ENCODE results near the gene NEDD8.

The NEDD8 gene

GRCh38 chr14:24207104-24207551 is 25.0 kb downstream of the NEDD8 start:
- TF ChIP-seq, protein P1, sequence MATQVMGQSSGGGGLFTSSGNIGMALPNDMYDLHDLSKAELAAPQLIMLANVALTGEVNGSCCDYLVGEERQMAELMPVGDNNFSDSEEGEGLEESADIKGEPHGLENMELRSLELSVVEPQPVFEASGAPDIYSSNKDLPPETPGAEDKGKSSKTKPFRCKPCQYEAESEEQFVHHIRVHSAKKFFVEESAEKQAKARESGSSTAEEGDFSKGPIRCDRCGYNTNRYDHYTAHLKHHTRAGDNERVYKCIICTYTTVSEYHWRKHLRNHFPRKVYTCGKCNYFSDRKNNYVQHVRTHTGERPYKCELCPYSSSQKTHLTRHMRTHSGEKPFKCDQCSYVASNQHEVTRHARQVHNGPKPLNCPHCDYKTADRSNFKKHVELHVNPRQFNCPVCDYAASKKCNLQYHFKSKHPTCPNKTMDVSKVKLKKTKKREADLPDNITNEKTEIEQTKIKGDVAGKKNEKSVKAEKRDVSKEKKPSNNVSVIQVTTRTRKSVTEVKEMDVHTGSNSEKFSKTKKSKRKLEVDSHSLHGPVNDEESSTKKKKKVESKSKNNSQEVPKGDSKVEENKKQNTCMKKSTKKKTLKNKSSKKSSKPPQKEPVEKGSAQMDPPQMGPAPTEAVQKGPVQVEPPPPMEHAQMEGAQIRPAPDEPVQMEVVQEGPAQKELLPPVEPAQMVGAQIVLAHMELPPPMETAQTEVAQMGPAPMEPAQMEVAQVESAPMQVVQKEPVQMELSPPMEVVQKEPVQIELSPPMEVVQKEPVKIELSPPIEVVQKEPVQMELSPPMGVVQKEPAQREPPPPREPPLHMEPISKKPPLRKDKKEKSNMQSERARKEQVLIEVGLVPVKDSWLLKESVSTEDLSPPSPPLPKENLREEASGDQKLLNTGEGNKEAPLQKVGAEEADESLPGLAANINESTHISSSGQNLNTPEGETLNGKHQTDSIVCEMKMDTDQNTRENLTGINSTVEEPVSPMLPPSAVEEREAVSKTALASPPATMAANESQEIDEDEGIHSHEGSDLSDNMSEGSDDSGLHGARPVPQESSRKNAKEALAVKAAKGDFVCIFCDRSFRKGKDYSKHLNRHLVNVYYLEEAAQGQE (IDR thresholded peaks at IDR 0.05; ENCODE audit: insufficient read depth in 1 of 2, low read depth in 2 of 2, low read length in 2 of 2), result no peak
- TF ChIP-seq POLR2AphosphoS5 (IDR thresholded peaks at IDR 0.05; ENCODE audit: low read depth, low read length) (no peak), SIN3A (IDR thresholded peaks at IDR 0.05; ENCODE audit: borderline replicate concordance, insufficient read depth, low read length) (no peak)

DNA sequence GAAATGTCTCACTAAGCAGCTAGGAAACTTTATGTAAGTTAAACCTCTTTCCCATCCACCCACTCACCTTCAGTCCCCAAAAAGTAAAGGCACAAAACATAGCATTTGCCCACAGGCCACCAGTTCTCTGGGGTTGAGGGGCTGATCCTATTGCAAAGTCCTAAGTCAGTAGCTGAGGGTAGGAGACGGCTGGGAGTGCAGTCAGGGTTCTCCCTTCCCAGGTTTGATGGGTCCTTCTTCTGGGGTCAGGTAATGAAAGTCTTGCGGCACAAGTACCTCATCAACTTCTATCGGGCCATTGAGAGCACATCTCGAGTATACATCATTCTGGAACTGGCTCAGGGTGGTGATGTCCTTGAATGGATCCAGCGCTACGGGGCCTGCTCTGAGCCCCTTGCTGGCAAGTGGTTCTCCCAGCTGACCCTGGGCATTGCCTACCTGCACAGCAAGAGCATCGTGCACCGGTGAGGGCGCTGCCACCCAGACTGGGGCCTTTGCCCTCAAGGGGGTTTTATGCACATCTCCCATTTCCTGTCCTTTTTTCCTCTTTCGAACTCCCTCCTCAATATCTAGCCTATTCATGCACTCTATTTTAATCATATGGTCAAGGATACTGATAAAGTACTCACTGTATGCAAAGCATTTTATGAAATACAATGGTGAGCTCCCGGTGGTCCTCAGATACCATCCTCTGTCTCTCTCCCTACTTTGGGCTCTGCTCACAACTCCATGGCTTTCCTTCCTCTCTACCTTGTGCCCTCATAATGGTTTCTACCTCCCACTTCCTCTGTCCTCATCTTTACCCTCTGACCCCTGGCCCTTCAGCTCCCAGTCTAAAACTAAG is 25.7 kb downstream of the NEDD8 start:
- TF ChIP-seq FOXP2 (optimal IDR thresholded peaks at IDR 0.05; ENCODE audit: borderline replicate concordance, extremely low read depth, extremely low read length, insufficient read depth) (no peak), SIN3A (IDR thresholded peaks at IDR 0.05; ENCODE audit: borderline replicate concordance, insufficient read depth, low read length) (no peak), POLR2AphosphoS5 (IDR thresholded peaks at IDR 0.05; ENCODE audit: low read depth, low read length) (no peak), TAF1 (IDR thresholded peaks at IDR 0.05; ENCODE audit: borderline replicate concordance, insufficient read depth, low read length) (no peak)
- TF ChIP-seq, protein P1 (IDR thresholded peaks at IDR 0.05; ENCODE audit: insufficient read depth in 1 of 2, low read depth in 2 of 2, low read length in 2 of 2), result no peak

DNA sequence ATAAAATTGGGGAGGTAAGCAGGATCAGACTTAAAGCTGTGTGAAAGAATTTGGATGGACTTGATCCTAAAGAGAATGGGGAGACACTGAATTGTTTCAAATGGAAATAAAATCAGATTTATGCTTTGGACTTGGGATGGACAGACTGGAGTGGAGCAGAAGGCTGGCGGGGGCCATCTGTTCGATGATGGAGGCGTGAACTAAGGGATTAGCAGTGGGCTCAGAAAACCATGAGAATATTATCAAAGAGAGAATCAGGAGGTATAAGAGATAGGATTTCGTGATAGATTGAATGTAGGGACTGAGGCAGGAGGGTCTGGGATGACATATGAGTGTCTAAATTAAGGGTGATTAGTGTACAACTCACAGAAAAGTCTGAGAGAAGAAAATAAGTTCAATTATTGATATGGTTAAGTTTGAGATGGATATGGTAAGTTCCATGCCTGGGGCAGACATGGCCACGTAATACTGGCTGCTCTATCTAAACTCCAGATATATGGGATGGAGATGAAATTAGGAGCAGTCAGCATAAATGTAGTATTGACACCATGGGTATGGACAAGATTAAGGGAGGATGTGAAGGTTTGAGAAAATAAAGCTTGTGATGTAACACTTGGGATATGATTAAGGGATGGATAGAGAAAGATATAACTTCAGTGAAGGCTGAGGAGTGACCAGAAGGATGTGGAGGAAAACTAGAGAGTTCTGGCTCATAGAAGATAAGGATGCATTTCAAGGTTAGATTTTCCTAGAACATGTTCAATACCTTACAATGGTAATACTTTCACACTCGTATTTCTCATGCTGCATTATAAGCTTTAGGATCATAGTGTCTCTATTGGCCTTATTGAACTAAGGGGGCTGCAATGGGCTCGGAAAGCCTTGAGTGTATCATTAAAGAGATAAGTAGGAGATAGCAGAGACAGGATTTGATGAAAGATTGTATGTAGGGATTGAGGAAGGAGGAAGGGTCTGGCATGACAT is 27.7 kb downstream of the NEDD8 start:
- TF ChIP-seq TAF1 (IDR thresholded peaks at IDR 0.05; ENCODE audit: borderline replicate concordance, insufficient read depth, low read length) (no peak), POLR2AphosphoS5 (IDR thresholded peaks at IDR 0.05; ENCODE audit: low read depth, low read length) (no peak), SIN3A (IDR thresholded peaks at IDR 0.05; ENCODE audit: borderline replicate concordance, insufficient read depth, low read length) (no peak)

- TF ChIP-seq SIN3A (IDR thresholded peaks at IDR 0.05; ENCODE audit: borderline replicate concordance, insufficient read depth, low read length) (no peak), POLR2AphosphoS5 (IDR thresholded peaks at IDR 0.05; ENCODE audit: low read depth, low read length) (no peak), TAF1 (IDR thresholded peaks at IDR 0.05; ENCODE audit: borderline replicate concordance, insufficient read depth, low read length) (no peak), FOXP2 (optimal IDR thresholded peaks at IDR 0.05; ENCODE audit: borderline replicate concordance, extremely low read depth, extremely low read length, insufficient read depth) (no peak)
- TF ChIP-seq, protein P1 (IDR thresholded peaks at IDR 0.05; ENCODE audit: insufficient read depth in 1 of 2, low read depth in 2 of 2, low read length in 2 of 2), result no peak
Observed at GRCh38 chr14:24198814-24199524, 33.2 kb downstream of the NEDD8 start.

GRCh38 chr14:24197056-24197450 is 35.1 kb downstream of the NEDD8 start:
- TF ChIP-seq SIN3A (IDR thresholded peaks at IDR 0.05; ENCODE audit: borderline replicate concordance, insufficient read depth, low read length) (no peak), TAF1 (IDR thresholded peaks at IDR 0.05; ENCODE audit: borderline replicate concordance, insufficient read depth, low read length) (no peak), FOXP2 (optimal IDR thresholded peaks at IDR 0.05; ENCODE audit: borderline replicate concordance, extremely low read depth, extremely low read length, insufficient read depth) (no peak), POLR2AphosphoS5 (IDR thresholded peaks at IDR 0.05; ENCODE audit: low read depth, low read length) (no peak)
- TF ChIP-seq, protein P1 (IDR thresholded peaks at IDR 0.05; ENCODE audit: insufficient read depth in 1 of 2, low read depth in 2 of 2, low read length in 2 of 2), result no peak

Measured in PFSK-1 (cell line).